Large intestine (tissue), 3 donors: ENCODE measurements around the gene LEFTY1. TPM values are rescaled to one million over a fixed set of nuclear protein-coding genes. Genes with fewer than 3 reads are reported as not detected.
A peak's percentile ranks its signal among the peaks of the same experiment; 100 is the strongest.

Experiments used
- DNase-seq, 2 donors: peaks; one replicate each; pipeline versions ENCODE4 v3.0.0 to v3.0.0-alpha.2; 2013
- H3K27ac ChIP-seq: one replicate; pipeline ENCODE4 v1.5.1; 2013; ENCODE audit warnings: low read length
- H3K27me3 ChIP-seq: 2 replicates; pipeline ENCODE4 v1.6.1; 2013; ENCODE audit warnings: low read length; ENCODE audit not compliant: control insufficient read depth, insufficient read depth
- H3K36me3 ChIP-seq: 2 replicates; pipeline ENCODE4 v1.6.1; 2013; ENCODE audit warnings: low read length; ENCODE audit not compliant: control insufficient read depth, insufficient read depth
- H3K4me1 ChIP-seq: one replicate; pipeline ENCODE4 v1.6.1; 2013; ENCODE audit warnings: low read length; ENCODE audit not compliant: control insufficient read depth, insufficient read depth
- H3K4me3 ChIP-seq: one replicate; pipeline ENCODE4 v1.5.1; 2013; ENCODE audit warnings: low read length
- H3K9me3 ChIP-seq: one replicate; pipeline ENCODE4 v1.6.1; 2013; ENCODE audit warnings: mild to moderate bottlenecking, low read depth, low read length, moderate library complexity; ENCODE audit not compliant: control insufficient read depth
- WGBS: methylation state at CpG from one replicate; pipeline ENCODE4 v1.1.5; 2013; ENCODE audit warnings: low lambda C conversion rate; ENCODE audit not compliant: insufficient coverage; 5-methylcytosine and 5-hydroxymethylcytosine counted together
- polyA plus RNA-seq: library from polyadenylated mRNA; unstranded; fragments of 120-200 nt; gene quantifications from one replicate; pipeline ENCODE4 v1.2.1, GENCODE V29; 2013

Gene LEFTY1
- polyA plus RNA-seq, 1 donor = 0.58 TPM

DNA sequence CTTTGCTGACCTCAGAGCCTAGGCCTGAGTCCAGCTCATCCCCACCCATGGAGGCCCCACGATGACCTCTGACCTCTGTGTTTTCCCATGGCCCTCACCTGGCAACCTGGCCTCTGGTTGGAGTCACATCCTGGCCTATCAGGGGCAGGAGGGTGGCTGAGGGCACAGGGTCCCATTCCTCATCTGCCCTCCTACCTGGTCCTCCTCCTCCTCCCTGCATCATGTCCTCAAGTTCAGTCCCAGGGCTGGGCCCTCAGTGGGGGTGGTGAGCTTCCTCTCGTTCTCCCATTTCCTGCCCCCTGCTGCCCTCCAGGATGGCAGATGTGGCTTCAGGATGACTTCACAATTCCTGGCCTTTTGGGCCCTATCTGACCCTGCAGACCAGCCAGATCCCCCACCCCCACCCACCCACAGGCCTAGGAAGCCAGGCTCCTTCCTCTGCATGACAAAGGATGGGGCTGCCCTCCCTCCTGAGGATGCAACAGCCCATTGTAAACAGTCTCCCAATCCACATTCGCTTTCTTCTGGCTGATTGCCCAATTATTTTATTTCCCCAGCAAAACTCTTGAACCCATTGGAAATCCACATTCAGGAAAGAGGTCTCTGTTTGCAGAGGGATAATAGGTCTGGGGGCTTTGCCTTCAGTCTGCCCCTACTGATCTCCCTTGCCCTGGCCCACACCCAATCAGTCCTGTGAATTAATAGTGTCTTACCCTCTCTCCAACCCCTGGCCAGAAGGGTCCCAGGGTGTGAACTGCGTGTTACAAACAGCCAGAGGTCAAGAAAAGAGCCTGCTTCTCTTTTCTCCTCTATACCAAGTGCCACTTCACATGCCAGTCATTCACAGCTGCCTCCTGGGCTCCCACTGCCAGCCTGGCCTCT is 10.3 kb upstream of the LEFTY1 start:
- no peak overlapping the region for H3K4me3 ChIP-seq
- no CpG with 5 or more reads among the region's 4 CpGs for WGBS
- no peaks in the 10 kb centered on the region for H3K36me3 ChIP-seq
- H3K4me1 ChIP-seq = peaks cover 9% of the 10 kb centered on the region
- H3K27ac ChIP-seq = no peak overlapping the region
- DNase-seq = no peak
- H3K27me3 ChIP-seq = no peaks in the 10 kb centered on the region
- H3K9me3 ChIP-seq = no peaks in the 10 kb centered on the region

DNA sequence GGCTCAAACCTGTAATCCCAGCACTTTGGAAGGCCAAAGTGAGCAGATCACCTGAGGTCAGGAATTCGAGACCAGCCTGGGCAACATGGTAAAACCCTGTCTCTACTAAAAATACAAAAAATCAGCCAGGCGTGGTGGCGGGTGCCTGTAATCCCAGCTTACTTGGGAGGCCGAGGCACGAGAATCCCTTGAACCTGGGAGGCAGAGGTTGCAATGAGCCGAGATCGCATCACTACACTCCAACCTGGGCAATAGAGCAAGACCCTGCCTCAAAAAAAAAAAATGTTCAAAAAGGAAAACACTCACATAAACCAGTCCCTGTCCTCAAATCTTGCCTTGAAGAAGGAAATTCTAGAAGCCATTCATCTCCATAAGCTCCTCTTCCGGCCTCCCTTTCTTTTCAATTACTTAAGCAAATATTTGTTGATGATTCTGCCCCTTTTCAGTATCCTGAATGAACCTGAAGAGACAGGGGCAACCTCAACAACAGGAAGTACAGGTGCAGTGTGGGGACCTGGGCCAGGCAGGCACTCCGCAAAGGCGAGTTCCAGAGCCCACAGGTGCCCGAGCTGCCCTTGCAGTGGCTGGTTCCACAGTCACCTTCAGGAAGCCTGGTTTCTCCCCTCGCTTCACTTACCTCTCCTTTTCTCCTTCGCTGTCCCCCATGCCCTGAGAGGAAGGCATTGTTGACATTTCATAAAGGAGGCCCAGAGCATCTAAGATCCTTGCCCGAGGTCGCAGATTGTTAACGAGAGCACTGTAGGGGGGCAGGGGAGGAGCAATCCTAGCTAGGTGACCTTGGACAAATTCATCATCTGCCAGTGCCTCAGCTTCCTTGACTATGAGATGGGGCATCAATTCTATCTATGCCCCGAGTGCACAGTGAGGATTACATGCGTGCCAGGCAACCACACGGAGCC is 8.9 kb upstream of the LEFTY1 start:
- Histone ChIP-seq H3K9me3 (no peaks in the 10 kb centered on the region), H3K4me3 (no peak overlapping the region), H3K36me3 (no peaks in the 10 kb centered on the region), H3K27me3 (no peaks in the 10 kb centered on the region), H3K27ac (no peak overlapping the region), H3K4me1 (peaks cover 9% of the 10 kb centered on the region)
- no peak for DNase-seq
- WGBS = no CpG with 5 or more reads among the region's 19 CpGs

DNA sequence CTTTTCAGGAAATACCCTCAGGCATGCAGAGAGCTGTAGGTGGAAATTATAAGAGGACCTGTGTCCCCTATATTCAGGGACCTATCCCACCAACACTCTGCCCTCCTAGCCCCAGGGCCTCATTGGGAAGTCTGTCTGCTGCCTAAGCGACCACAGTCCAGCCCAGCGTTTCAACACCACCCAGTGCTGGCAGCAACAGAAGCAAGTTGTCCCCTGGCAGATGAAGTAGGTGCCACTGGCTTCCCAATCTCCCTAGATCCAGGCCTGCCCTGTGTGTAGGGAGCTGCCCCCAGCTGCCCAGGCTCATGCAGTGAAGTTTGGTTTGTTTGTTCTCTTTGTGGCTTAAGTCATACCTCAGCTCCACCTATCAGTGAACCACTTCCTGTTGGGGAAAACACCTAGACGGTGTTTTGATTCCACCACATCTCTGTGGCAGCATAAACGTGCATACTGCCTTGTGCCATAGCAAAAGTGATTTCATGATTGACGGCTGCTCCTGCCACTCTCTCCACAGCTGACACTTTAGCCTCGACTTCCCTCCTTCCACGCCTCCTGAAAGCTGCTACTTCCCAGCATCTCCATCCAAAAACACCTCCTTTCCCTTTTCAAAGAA is 8.1 kb upstream of the LEFTY1 start:
- H3K9me3 ChIP-seq = no peaks in the 10 kb centered on the region
- H3K27ac ChIP-seq = no peak overlapping the region
- H3K27me3 ChIP-seq = no peaks in the 10 kb centered on the region
- DNase-seq = peak in 1 of 2 donors; percentile 60
- no peak overlapping the region for H3K4me3 ChIP-seq
- no CpG with 5 or more reads among the region's 7 CpGs for WGBS
- no peaks in the 10 kb centered on the region for H3K36me3 ChIP-seq
- peaks cover 9% of the 10 kb centered on the region for H3K4me1 ChIP-seq

DNA sequence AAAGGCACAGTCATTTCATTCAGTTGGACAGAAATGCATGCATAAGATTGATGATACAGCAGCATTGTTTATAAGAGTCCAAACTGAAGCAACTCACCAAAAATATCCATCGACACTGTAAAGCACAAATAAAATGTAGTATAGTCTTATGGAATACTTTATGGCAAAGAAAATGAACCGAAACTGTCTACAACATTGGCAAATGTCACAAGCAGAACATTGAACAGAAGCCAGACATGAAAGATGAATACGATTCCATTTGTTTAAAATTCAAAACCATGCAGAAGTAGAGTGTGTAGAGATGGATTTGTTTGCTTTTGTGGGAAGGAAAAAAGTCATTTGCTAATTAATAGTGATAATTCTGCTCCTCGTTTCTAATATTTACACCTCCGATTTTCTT is 7.5 kb upstream of the LEFTY1 start:
- no peak overlapping the region for H3K27ac ChIP-seq
- DNase-seq = no peak

DNA sequence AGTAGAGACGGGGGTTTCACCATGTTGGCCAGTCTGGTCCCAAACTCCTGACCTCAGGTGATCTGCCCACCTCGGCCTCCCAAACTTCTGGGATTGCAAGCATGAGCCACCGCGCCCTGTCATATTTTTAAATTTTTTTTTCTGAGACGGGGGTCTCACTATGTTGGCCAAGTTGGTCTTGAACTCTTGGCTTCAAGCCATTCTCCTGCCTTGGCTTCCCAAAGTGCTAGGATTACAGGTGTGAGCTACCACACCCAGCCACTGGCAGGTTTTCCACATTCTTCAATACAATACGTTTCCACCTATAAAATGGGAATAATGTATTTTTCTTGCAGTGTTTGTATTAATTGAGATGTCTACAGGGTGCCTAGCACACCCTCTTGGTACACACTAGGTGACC is 3.4 kb upstream of the LEFTY1 start:
- 100% methylated on average over 1 of the region's 6 CpGs for WGBS
- Histone ChIP-seq H3K27ac (no peak overlapping the region), H3K4me1 (peaks cover 32% of the 10 kb centered on the region)

More for the DNA sequence above, 7.5 kb upstream of the LEFTY1 start:
- Histone ChIP-seq H3K9me3 (no peaks in the 10 kb centered on the region), H3K27me3 (no peaks in the 10 kb centered on the region), H3K4me1 (peaks cover 13% of the 10 kb centered on the region), H3K4me3 (no peak overlapping the region), H3K36me3 (no peaks in the 10 kb centered on the region)
- 80% methylated on average over 2 of the region's 5 CpGs for WGBS

DNA sequence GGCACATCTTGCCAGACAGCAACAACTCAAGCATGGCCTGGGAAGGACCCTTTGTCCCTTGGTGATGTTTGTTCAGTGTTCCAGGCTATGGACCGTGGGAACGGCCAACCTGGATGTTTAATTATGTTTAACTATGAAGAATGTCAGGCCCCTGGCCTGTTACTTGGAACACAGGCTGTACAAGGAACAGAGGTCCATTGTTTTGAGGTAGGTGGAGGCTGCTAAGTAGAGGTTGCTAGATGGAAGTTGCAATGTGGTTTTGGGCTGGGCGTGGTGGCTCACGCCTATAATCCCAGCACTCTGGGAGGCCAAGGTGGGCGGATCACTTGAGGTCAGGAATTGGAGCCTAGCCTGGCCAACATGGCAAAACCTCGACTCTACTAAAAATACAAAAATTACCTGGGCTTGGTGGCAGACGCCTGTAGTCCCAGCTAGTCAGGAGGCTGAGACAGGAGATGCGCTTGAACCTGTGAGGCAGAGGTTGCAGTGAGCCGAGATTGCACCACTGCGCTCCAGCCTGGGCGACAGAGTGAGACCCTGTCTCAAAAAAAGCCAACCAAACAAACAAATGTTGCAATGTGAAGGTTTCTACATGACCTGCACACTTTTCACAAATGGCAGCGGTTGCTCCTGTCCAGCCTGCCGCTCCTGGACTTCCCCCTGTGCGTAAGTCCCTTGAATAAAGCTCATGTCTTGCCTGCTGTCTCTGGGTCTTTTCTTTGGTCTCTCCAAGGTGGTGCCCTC is 2.5 kb upstream of the LEFTY1 start:
- H3K27ac ChIP-seq = no peak overlapping the region
- H3K9me3 ChIP-seq = no peaks in the 10 kb centered on the region
- H3K4me1 ChIP-seq = peaks cover 28% of the 10 kb centered on the region
- DNase-seq = peak in 1 of 2 donors; percentile 30
- no peaks in the 10 kb centered on the region for H3K27me3 ChIP-seq
- H3K36me3 ChIP-seq = no peaks in the 10 kb centered on the region
- H3K4me3 ChIP-seq = no peak overlapping the region
- WGBS = no CpG with 5 or more reads among the region's 14 CpGs

More for the DNA sequence above, 3.4 kb upstream of the LEFTY1 start:
- Histone ChIP-seq H3K9me3 (no peaks in the 10 kb centered on the region), H3K4me3 (no peak overlapping the region), H3K36me3 (no peaks in the 10 kb centered on the region), H3K27me3 (no peaks in the 10 kb centered on the region)
- no peak for DNase-seq

DNA sequence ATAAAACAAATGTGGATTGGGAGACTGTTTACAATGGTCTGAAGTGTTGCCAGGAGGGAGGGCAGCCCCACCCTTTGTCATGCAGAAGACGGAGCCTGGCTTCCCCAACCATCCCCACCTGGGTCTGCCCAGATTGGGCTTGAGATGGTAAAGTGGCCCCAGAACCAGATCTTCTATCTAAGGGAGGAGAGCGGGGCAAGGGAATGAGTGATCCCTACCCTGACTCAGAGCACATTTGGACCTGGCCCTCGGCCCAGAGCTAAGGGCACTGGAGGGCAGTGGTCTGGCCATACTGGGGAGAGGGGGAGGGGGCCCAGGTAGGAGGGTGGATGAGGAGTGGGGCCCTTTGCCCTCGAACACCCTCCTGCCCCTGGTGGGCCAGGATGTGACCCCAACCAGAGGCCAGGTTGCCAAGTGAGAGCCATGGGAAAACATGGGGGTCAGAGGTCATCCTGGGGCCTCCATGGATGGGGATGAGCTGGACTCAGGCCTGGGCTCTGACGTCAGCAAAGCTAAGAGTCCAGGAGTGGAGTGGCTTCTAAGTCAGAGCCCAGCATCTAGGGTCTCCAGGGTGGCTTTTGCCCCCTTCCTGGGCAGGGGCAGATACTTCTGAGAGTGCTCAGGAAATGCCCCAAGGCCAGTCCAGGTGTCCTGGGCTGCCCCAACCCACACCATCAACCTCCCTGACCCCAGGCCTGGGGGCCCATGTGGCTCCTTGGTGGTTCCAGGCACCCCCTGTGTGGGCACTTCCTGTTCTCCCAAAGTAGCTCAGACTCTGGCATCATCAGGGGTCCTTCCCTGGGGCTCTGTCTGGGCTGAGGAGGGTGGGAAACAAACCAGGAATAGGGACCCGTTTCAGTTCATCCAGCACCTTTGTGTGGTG is 1.6 kb upstream of the LEFTY1 start:
- no peaks in the 10 kb centered on the region for H3K27me3 ChIP-seq
- DNase-seq = no peak
- no peak overlapping the region for H3K27ac ChIP-seq
- H3K36me3 ChIP-seq = no peaks in the 10 kb centered on the region
- H3K9me3 ChIP-seq = no peaks in the 10 kb centered on the region
- H3K4me1 ChIP-seq = peaks cover 28% of the 10 kb centered on the region
- no peak overlapping the region for H3K4me3 ChIP-seq
- no CpG with 5 or more reads among the region's 6 CpGs for WGBS

DNA sequence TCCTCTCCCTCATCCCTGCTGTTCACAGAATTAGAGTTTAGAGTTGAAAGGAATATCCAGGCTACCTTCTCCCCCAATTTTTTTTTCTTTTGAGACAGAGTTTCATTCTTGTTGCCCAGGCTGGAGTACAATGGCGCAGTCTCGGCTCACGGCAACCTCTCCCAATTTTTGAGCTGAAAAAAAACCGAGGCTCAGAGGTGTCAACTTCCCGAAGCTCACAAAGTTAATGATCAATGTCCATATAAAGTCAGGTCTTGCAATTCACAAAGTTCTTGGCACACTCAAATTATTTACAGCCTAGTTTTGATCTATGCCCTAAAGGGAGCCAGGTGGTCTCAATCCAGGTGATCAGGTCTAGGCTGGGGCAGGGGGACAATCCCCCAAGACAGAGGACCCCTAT is 797 bp upstream of the LEFTY1 start:
- no peaks in the 10 kb centered on the region for H3K9me3 ChIP-seq
- no peak overlapping the region for H3K4me3 ChIP-seq
- peak overlapping the region; percentile 38 for H3K27ac ChIP-seq
- H3K4me1 ChIP-seq = peaks cover 28% of the 10 kb centered on the region
- H3K27me3 ChIP-seq = no peaks in the 10 kb centered on the region
- DNase-seq = no peak
- no peaks in the 10 kb centered on the region for H3K36me3 ChIP-seq
- no CpG with 5 or more reads among the region's 5 CpGs for WGBS

DNA sequence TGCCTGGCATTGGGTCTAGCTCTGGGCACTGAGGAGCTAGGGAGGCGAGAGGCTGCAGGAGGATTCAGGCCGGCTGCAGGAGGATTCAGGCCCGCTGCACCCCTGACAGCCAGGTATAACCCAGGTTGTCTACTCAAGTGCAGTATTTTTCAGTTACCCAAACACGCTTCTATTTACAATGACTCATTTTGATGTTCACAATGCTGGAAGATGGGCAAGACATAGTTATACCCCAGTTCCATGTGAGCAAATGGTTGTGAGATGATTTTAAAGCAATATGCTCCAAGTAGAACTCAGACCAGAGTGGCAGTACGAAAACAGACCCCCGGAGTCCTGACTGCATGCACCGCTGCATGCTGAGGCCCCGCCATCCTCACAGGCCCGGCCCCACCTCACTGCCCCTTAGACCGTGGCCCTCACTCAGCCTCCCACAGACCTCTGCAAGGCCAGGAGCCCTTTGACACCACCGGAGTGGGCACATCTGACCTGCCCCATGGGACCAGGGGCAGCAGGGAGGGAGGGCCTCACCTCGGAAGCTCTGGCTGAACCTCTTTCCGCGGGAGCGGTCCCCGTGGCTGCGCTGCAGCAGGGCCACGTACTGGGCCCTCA is 553 bp downstream of the LEFTY1 start:
- Histone ChIP-seq H3K27ac (no peak overlapping the region), H3K36me3 (no peaks in the 10 kb centered on the region), H3K4me3 (no peak overlapping the region), H3K27me3 (no peaks in the 10 kb centered on the region), H3K9me3 (no peaks in the 10 kb centered on the region), H3K4me1 (peaks cover 33% of the 10 kb centered on the region)
- no peak for DNase-seq
- no CpG with 5 or more reads among the region's 18 CpGs for WGBS
